Right renal cortex interstitium (tissue), 3 donors: ENCODE results near the gene GRM4. TPM values are rescaled to one million over a fixed set of nuclear protein-coding genes. Genes with fewer than 3 reads are reported as not detected.
A peak's percentile ranks its signal among the peaks of the same experiment; 100 is the strongest.

Source experiments
- DNase-seq, 3 donors: peaks; one replicate each; pipeline ENCODE4 v3.0.0-alpha.2; 2013; ENCODE audit warnings: low read depth in 3 of 3, low spot score in 2 of 3
- polyA plus RNA-seq, 3 donors: library from polyadenylated mRNA; unstranded; fragments of 120-200 nt; gene quantifications; one replicate each; pipeline ENCODE4 v1.2.1, GENCODE V29; 2013; ENCODE audit not compliant: insufficient read length in 3 of 3

GRM4 gene
- polyA plus RNA-seq, 3 donors, result 0.42 to 0.62 (median 0.49) TPM

GRCh38 chr6:34066772-34067770 is 78.8 kb downstream of the GRM4 start:
- DNase-seq, result no peak

GRCh38 chr6:34066218-34066571 is 79.7 kb downstream of the GRM4 start:
- no peak for DNase-seq

DNA sequence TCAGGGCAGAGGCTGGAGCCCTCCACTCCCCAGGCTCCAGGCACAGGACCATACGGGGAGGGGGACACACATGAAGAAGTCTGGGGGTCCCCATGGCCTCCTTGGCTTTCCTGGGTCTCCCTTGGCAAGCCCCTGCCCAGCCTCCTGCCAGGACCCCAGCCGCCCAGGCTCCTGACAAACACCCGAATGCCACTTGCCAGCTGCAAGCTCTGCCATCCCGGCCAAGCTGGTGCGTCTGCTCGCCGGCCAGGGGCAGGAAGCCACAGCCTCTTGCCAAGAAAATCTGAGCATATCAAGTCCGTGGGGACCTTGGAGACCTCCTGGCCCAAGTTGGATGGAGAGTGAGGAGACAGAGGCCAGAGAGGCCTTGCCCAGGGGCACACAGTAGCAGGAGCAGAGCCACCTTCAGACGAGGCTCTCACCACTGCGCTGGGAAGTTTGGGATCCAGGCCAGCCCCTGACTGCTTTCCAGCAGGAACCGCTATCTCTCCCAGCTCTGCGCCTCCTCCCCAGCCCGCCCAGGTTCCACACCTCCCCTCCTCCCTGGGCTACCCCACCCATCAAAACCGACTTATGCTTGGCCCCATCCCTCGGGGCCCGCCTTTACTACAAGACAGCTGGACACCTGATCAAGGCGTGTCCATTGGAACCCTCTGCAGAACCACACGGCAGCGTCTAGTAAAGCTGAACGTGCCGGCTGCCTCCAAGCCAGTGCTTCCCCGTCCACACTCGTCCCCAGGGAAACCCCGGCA is 80.2 kb downstream of the GRM4 start:
- DNase-seq, result no peak

DNA sequence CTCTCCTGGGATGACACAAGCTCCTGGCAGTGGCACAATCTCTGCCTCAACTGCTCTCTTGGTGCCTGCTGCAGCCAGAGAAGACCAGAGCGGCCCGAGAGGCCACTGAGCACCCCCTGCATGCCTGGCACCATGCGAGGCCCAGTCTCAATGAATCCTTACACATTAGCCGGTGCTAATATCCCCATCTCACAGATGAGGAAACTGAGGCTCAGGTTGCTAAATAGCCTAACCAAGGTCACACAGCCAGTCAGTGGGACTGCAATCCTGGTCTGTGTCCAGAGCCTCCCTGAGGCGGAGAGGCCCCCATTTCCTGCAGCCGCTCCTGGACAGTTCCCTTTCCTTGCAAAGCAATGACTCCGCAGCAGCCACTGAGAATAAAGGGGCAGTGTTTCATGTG is 81.2 kb downstream of the GRM4 start:
- DNase-seq, result no peak

DNA sequence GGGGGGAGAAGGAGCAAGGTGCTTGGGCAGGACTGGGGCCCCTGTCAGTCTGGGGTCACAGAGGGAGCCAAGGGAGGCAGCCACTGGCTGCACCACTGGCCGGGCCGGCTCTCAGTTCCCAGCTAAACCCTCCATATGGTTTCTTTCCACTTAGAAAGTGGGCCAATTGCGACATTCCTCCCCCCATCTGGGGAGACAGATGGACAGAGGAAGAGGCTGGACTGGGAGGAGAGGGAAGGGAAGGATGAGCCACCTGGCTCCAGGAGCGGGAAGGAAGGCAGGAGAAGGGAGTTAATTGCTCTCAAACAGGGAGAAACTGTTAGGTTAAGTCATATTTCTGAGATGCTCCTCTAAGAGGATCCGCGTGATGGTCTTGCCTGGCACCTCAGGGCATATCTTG is 82.2 kb downstream of the GRM4 start:
- no peak for DNase-seq

DNA sequence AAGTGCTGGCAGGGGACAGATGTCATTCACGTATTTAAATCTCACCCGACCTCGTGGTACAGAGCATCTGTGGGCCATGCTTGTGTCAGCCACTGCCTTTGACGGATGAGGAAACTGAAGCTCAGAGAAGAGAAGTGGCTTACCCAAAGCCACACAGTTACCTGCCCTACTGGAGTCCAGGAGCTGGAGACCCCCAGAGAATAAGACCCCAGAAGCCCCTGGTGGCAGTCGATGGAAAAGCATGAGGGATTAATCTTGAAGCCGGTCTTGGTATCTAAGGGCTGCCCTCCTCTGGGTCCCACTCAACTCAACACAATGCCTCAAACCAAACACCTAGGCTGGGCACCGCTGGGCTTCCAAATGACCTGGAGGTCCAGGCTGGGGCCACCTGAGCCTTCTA is 83.1 kb downstream of the GRM4 start:
- DNase-seq, result no peak

GRCh38 chr6:34062156-34062555 is 83.7 kb downstream of the GRM4 start:
- DNase-seq, result no peak

DNA sequence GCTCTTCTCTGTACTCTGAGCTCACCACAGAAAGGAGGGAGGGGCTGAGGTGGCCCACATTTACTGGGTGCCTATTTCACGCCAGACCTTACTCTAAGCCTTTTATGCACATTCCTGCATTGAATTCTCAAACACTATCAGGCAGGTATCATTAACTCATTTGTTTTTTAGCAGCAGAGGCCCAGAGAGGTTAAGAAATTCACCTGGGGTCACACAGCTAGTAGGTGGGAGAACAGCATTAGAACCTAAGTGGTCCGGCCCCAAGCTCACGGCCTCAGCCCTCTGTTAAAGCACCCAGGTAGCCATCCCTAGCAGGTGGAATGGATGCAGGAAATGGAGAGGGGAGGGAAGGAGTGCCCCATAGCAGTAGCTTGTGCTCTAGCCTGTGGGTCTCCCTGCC is 84.5 kb downstream of the GRM4 start:
- no peak for DNase-seq

GRCh38 chr6:34059914-34060313 is 86.0 kb downstream of the GRM4 start:
- no peak for DNase-seq

GRCh38 chr6:34059136-34059731 is 86.7 kb downstream of the GRM4 start:
- no peak for DNase-seq

DNA sequence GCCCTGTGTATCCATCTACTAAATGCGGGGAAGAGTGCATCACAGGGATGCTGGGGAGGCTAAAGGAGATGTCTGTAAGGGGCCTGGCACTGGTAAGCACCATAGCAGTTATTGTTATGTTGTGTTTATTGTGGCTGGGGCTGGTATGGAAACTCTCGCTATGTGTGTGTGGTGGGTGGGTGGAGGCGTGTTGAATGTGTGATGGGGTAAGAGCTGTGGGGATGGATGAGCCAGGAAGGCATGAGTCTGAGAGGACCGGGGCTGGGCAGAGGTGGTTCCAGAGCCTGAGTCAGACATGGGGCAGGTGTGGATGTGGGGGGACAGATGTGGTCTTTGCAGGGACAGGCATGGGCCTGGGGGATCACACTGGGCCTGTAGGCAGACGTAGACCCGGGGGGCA is 88.1 kb downstream of the GRM4 start:
- DNase-seq, result no peak

- no peak for DNase-seq
These were observed 88.7 kb downstream of the GRM4 start for GRCh38 chr6:34057191-34057590.

GRCh38 chr6:34056305-34057108 is 89.4 kb downstream of the GRM4 start:
- DNase-seq, result peak; percentile 20 to 50 (median 42)

- DNase-seq, result peak; percentile 36 to 53 (median 44)
These were observed 90.5 kb downstream of the GRM4 start for GRCh38 chr6:34055223-34055933.

GRCh38 chr6:34053721-34054120 is 92.2 kb downstream of the GRM4 start:
- no peak for DNase-seq

DNA sequence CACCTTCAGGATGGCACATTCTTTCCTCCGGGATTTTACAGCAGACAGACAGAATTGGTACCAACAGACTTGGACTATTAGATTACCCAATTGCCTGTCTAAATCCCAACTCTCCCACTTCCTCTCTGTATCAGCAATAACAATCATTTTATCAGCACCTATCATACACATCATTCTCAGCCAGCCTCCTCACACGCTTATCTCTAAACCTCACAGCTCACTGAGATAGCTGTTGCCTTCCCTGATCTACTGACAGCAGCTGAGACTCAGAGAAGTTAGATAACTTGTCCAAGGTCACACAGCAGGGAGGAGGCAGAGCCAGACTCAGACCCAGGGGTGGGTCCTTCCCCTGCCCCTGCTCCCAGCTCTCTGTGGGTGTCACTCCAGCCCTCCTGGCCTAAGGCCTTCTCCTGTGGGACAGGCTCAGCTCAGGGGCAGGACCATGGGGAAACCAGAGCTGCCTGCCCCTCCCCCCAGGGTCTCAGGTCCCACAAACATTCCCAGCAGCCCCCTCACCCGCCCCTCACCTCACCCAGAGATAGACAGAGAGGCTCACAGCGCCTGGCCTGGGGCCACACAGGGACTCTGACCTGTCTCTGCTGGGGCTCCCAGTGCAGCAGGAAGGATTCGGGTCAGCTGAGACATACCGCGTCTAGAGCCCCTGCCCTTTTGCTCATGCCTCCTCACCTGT is 92.8 kb downstream of the GRM4 start:
- no peak for DNase-seq

GRCh38 chr6:34052071-34052825 is 93.6 kb downstream of the GRM4 start:
- DNase-seq, result no peak

DNA sequence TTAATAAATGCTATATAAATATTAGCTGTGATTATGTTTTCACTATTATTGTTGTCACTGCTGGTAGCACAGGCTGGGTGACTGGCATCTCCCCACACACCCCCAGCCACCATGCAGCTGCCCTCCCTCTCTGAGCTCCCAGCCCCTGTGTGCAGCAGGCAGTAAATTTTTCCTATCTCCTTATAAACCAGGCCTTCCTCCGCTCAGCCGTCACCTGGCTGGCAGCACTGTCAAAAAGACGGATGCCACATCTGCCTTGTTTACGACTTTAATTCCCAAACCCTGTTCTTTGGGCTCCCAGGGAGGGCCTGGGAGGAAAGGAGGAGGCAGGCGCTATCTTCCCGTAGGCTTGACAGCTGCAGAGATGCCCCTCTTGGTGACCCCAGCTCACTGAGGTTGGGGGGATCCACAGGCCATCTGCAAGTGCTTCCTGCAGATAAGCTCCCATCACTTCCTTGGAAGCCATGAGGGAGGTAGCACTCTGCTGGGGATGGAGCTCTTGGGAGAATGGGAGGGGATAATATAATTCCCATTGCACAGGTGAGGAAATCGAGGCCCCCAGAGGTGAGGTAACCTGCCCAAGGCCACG is 94.5 kb downstream of the GRM4 start:
- DNase-seq, result no peak
